Activated CD8-positive, alpha-beta memory T cell treated with anti-CD3 and anti-CD28 coated beads, Interleukin-2, amount 50 U/mL, for 48 hours (primary cell): ENCODE data around the gene FAM234A.

Experiments used
- DNase-seq: peaks from one replicate; pipeline ENCODE4 v3.0.0-alpha.2; 2020

The FAM234A gene

DNA sequence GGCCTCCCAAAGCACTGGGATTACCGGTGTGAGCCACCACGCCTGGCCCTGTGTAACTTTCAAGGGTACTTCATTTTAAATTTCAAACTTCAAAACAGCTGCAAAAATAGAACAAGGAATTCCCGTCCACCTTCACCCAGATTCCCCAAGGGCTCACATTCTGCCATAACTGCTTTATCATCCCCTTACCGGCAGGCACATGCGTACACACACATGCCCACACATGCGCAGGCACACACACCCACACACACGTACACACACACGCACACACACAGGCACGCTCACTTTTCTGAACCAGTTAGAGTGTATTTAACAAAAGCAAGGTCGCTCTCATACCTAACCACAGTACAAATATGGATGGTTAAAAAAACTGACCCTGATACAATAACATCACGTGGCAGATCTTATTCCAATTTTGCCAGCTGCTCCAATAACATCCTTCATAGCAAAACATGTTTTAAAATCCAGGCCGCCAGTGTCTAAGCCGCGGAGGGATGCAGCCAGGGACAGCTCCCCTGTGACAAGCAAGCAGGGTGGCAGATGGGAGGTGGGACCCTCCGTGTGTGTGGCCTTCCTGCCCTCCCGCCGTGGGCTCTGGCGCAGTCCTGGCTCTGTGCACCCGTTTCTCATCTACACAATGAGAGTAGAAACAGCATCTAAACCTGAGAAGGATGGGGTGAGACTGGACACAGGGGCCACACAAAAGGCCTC lies 71.5 kb downstream of the FAM234A start:
- no peak for DNase-seq

- DNase-seq: no peak
Measured at GRCh38 chr16:306911-307370, 72.3 kb downstream of the FAM234A start.

DNA sequence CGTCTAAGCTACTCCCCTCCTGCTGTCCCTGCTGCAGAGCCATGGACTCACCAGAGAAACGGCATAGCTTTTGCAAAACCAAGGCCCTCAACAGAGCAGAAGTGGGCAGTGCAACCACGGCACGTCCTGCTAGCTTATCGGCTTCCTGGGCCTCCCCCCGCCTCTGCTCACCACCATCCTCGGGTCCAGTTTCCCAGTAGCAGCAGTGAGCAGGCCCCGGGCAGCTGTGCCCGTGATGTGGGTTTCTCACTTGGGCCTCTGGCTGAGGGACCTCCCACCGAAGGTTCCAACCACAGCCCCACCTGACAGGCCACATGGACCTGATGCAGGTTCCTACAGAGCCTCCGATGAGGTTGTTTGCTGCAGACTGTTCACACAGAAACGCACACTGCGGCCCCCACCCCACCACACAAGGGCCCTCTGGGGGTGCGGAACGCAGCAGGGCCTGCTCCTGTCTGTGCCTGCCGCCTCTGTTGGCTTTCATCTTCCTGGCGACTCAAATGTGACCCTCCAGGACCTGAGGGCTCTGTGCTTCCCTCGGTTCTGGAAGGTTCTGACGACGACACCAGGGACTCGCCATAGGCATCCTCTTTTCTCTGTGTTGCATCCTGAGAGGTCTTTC lies 73.2 kb downstream of the FAM234A start:
- DNase-seq: no peak

- DNase-seq: no peak
Measured at GRCh38 chr16:309476-309875, 74.9 kb downstream of the FAM234A start.

- no peak for DNase-seq
Measured at GRCh38 chr16:311725-312124, 77.1 kb downstream of the FAM234A start.

DNA sequence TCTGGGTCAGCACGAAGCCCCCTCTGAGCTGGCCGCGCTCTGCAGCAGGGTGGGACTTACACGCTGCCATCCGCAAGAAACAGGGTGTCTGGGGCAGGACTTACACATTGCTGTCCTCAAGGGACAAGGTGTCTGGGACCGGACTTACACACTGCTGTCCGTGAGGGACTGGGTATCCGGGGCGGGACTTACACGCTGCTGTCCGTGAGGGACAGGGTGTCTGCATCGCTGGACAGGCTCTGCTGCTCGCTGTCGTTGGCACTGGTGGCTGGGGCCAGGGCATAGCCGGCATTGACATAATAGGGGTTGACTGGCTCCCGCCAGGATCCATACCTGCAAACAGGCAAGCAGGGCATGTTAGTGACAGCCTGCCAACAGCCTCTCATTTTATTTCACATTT lies 79.7 kb downstream of the FAM234A start:
- no peak for DNase-seq

GRCh38 chr16:314795-315299 lies 80.2 kb downstream of the FAM234A start:
- DNase-seq: no peak
